Esophagus muscularis mucosa (tissue), 4 donors: ENCODE data around the gene HCFC1. TPM values are rescaled to one million over a fixed set of nuclear protein-coding genes. Genes with fewer than 3 reads are reported as not detected.

Experiments used
- DNase-seq: peaks from one replicate; pipeline ENCODE4 v3.0.0-alpha.2; 2017; ENCODE audit errors: extremely low spot score
- H3K27ac ChIP-seq, 4 donors: fragments of 200-600 bp; sonication (generic); replicated peaks in 1 of 4; 1 replicate in 3 of 4; 2 replicates in 1 of 4; pipeline ENCODE4 v1.5.1; 2016 to 2019; ENCODE audit warnings: mild to moderate bottlenecking in 1 of 4
- H3K27me3 ChIP-seq, 4 donors: fragments of 200-600 bp; sonication (generic); one replicate each; pipeline versions ENCODE4 v1.5.1 to v1.6.0; 2016 to 2019
- H3K36me3 ChIP-seq, 4 donors: fragments of 200-600 bp; sonication (generic); one replicate each; pipeline ENCODE4 v1.5.1; 2016 to 2019
- H3K4me1 ChIP-seq, 4 donors: fragments of 200-600 bp; sonication (generic); one replicate each; pipeline ENCODE4 v1.5.1; 2016 to 2019
- H3K4me3 ChIP-seq, 4 donors: fragments of 200-600 bp; sonication (generic); 1 replicate in 2 of 4; 2 replicates in 2 of 4; pipeline ENCODE4 v1.5.1; 2016 to 2019; ENCODE audit warnings: mild to moderate bottlenecking in 4 of 4, moderate library complexity in 1 of 4
- H3K9me3 ChIP-seq, 4 donors: fragments of 200-600 bp; sonication (generic); 1 replicate in 3 of 4; 2 replicates in 1 of 4; pipeline ENCODE4 v1.5.1; 2016 to 2019
- EP300 ChIP-seq: sonication (generic); formaldehyde crosslinking; IDR thresholded peaks from one replicate; pipeline ENCODE4 v1.6.1; 2017; ENCODE audit warnings: antibody characterized with exemption
- POLR2A ChIP-seq: fragments of 450-650 bp; IDR thresholded peaks from one replicate; pipeline ENCODE4 v1.6.1; 2017; ENCODE audit warnings: antibody characterized with exemption, moderate library complexity, mild to moderate bottlenecking, low read depth
- POLR2AphosphoS5 ChIP-seq, 2 donors: sonication (generic); formaldehyde crosslinking; IDR thresholded peaks; one replicate each; pipeline ENCODE4 v1.6.1; 2017; ENCODE audit warnings: antibody characterized with exemption in 2 of 2
- WGBS: methylation state at CpG from one replicate; pipeline ENCODE4 v1.1.5; 2018; 5-methylcytosine and 5-hydroxymethylcytosine counted together
- intact Hi-C: fragments of 100-400 bp; cut with DNase I; formaldehyde crosslinking; loops from one replicate; pipeline ENCODE4 v1.15.1; 2023
- total RNA-seq, 4 donors: library from RNA; depleted of rRNA; stranded (reverse); fragments of >200 nt; gene quantifications; one replicate each; pipeline versions ENCODE4 v1.1.0 to v1.2.1, GENCODE V29; 2016
- TF ChIP-seq, protein P1 (sequence below), 3 experiments: fragments of 200-600 bp in 2 of 3; fragments of 450-650 bp in 1 of 3; sonication (generic) in 2 of 3; IDR thresholded peaks; one replicate each; pipeline ENCODE4 v1.5.1; 2017 to 2019; ENCODE audit warnings: antibody characterized with exemption in 3 of 3, mild to moderate bottlenecking in 2 of 3, moderate library complexity in 1 of 3

The HCFC1 gene
- total RNA-seq, 4 donors from 2014 or later = 50.7 to 102 (median 60.8) TPM

DNA sequence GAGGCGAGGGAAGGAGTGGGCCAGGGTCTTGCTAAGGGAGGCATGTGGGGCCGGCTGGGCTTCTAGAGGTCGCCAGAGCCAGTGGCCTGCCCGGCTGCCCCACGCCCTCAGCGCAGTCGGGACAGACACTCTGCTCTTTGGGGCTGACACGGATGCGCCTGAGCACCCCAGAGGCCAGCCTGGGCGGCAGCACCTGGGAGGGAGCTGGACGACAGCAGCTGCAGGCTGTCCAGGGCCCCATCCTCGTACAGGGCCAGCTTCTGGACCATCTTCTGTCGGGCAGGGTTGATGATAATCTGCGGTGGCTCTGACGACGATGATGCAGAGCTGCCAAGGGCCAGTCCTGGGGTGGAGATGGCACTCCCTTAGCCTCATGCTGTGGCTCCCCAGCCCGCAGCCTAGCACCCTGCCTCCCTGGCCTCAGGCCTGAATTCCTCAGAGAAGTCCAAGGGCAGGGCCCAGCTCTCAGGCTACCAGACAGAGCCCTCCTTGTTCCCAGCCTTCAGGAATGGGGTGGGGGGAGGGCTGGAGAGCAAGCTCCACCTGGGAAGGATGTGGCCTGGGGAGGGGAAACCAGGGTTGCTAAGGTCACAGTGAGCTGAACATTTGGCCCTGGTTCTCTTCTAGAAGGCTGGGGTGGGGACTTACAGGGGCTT, 40.8 kb upstream of the HCFC1 start:
- no peaks in the 10 kb centered on the region for H3K27me3 ChIP-seq
- TF ChIP-seq EP300 = no peak
- TF ChIP-seq POLR2AphosphoS5 (IDR thresholded peaks at IDR 0.05) = no peak
- H3K36me3 ChIP-seq = peaks cover 0 to 40% (median 31%) of the 10 kb centered on the region in 4 donors
- H3K27ac ChIP-seq = peak overlapping the region in 2 of 4 donors; percentile 26 to 27
- H3K9me3 ChIP-seq = no peaks in the 10 kb centered on the region
- H3K4me1 ChIP-seq = peaks cover 0 to 13% (median 10%) of the 10 kb centered on the region in 4 donors
- intact Hi-C loops = no loop called here
- H3K4me3 ChIP-seq = no peak overlapping the region
- no peak for DNase-seq
- 87% methylated on average over 16 of the region's 17 CpGs for WGBS

- Histone ChIP-seq H3K27me3 (no peaks in the 10 kb centered on the region), H3K36me3 (peaks cover 0 to 32% (median 23%) of the 10 kb centered on the region in 4 donors), H3K4me1 (peaks cover 0 to 13% (median 10%) of the 10 kb centered on the region in 4 donors), H3K27ac (peak overlapping the region in 1 of 4 donors; percentile 26), H3K9me3 (no peaks in the 10 kb centered on the region), H3K4me3 (no peak overlapping the region)
- 93% methylated on average over 10 of the region's 18 CpGs for WGBS
- DNase-seq = no peak
- TF ChIP-seq POLR2A (no peak), POLR2AphosphoS5 (IDR thresholded peaks at IDR 0.05) (no peak), EP300 (no peak)
- TF ChIP-seq, protein P1, sequence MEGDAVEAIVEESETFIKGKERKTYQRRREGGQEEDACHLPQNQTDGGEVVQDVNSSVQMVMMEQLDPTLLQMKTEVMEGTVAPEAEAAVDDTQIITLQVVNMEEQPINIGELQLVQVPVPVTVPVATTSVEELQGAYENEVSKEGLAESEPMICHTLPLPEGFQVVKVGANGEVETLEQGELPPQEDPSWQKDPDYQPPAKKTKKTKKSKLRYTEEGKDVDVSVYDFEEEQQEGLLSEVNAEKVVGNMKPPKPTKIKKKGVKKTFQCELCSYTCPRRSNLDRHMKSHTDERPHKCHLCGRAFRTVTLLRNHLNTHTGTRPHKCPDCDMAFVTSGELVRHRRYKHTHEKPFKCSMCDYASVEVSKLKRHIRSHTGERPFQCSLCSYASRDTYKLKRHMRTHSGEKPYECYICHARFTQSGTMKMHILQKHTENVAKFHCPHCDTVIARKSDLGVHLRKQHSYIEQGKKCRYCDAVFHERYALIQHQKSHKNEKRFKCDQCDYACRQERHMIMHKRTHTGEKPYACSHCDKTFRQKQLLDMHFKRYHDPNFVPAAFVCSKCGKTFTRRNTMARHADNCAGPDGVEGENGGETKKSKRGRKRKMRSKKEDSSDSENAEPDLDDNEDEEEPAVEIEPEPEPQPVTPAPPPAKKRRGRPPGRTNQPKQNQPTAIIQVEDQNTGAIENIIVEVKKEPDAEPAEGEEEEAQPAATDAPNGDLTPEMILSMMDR (IDR thresholded peaks at IDR 0.05) = no peak
- intact Hi-C loops = no loop called here
These were observed 40.0 kb upstream of the HCFC1 start for GRCh38 chrX:154011376-154012335.

GRCh38 chrX:154010330-154011087, 38.9 kb upstream of the HCFC1 start:
- TF ChIP-seq EP300 (no peak), POLR2AphosphoS5 (IDR thresholded peaks at IDR 0.05) (no peak), POLR2A (no peak)
- TF ChIP-seq, protein P1 (IDR thresholded peaks at IDR 0.05) = no peak
- no peak overlapping the region for H3K4me3 ChIP-seq
- H3K4me1 ChIP-seq = peaks cover 0 to 13% (median 10%) of the 10 kb centered on the region in 4 donors
- no peaks in the 10 kb centered on the region for H3K27me3 ChIP-seq
- intact Hi-C loops = no loop called here
- no peak overlapping the region for H3K27ac ChIP-seq
- peaks cover 0 to 20% (median 11%) of the 10 kb centered on the region in 4 donors for H3K36me3 ChIP-seq
- no peaks in the 10 kb centered on the region for H3K9me3 ChIP-seq
- DNase-seq = no peak
- 86% methylated on average over 17 of the region's 18 CpGs for WGBS

GRCh38 chrX:154008521-154008920, 36.9 kb upstream of the HCFC1 start:
- 83% methylated on average over 4 of the region's 4 CpGs for WGBS
- no peaks in the 10 kb centered on the region for H3K9me3 ChIP-seq
- no peak overlapping the region for H3K27ac ChIP-seq
- H3K4me1 ChIP-seq = peaks cover 0 to 8% (median 5%) of the 10 kb centered on the region in 4 donors
- TF ChIP-seq POLR2A (no peak), POLR2AphosphoS5 (IDR thresholded peaks at IDR 0.05) (no peak), EP300 (no peak)
- TF ChIP-seq, protein P1 (IDR thresholded peaks at IDR 0.05) = no peak
- no peaks in the 10 kb centered on the region for H3K27me3 ChIP-seq
- no peak for DNase-seq
- no peak overlapping the region for H3K4me3 ChIP-seq
- H3K36me3 ChIP-seq = peaks cover 0 to 13% (median 8%) of the 10 kb centered on the region in 4 donors
- intact Hi-C loops = no loop called here
